ENCODE data around the gene BTG4.

BTG4 gene

DNA sequence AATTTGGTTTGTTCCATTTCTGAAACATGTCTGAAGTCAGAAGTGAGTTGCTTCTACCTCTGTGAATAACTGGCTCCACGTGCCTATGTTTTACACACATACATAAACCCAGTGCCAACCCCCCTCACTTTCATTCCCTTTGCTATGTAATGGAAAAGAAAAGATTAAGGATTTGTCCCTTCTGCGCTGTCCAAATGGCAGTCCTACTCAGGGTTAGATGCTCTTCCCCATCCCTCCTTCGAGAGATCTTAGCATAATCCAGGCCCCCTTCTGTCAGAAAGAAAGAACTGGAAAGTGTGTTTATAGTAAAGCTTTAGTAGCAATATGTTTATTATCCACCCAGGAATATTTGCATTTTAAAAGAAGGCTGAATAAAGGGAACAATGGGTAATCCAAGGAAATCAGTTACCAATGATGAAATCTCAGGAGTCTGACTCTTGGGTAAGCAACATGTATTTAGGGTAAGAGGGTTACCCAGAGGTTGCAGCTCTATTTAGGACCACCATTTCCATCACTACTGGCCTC, 25.2 kb upstream of the BTG4 start:
- DNase-seq (ENCODE audit: low spot score) = no peak

DNA sequence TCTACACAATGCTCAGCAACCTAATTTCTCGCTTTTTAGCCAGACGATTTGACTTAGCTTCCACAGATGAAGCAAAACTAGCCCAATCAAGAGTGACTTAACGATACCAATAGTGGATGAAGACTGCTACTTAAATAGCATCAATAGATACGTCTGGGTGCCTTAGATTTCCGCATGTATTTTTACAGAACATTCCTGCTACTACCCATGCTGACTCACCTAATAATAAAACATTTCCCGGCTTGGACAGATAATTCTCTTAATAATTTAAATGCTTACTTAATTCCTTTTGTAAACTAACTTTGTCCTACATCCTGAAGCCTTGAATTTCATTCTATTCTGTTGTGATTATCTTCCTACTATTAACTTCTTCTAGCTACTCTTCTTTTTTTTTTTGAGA, 23.1 kb upstream of the BTG4 start:
- no peak for DNase-seq (ENCODE audit: low spot score)

DNA sequence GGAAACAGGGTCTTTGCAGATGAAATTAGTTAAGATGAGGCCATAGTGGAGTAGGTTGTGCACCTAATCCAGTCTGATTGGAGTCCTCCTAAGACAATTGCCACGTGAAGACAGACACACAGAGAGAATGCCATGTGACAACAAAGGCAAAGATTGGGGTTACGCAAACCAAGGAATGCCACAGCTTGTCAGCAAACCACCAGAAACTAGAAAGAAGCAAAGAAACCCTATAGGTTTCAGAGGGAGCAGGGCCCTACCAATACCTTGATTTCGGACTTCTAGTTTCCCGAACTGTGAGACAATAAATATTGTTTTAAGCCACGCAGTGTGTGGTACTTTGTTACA, 20.2 kb upstream of the BTG4 start:
- no peak for DNase-seq (ENCODE audit: low spot score)

DNA sequence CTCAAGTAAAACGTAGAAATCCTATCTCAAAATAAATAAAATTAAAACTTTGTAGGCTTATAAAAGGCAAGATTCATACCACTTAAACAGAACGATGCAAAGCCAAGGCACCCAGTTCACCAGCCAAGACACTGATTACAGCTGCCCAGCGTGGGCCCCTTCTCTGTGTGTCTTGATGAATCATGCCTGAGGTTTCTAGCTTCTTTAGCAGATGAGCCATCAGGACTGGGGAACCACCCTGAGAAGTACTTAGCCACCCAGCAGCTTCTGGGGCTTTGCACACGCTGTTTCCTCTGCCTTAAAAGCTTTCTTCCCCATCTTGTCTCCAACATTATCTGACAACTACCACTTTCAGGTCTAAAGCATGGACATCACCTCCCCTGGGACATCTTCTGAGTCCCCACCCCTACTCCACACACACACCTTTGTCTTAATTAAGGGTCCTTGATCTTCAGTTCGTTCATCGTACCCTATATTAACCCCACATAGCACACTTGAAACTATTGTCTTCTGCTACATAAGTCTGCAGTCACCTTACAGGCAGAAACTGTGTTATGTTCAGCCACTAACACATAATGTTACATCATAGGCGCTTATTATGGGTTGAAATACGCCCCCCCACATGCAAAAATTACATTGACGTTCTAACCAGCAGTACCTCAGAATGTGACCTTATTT, 19.6 kb upstream of the BTG4 start:
- peak; percentile 93 for DNase-seq (ENCODE audit: low spot score)

DNA sequence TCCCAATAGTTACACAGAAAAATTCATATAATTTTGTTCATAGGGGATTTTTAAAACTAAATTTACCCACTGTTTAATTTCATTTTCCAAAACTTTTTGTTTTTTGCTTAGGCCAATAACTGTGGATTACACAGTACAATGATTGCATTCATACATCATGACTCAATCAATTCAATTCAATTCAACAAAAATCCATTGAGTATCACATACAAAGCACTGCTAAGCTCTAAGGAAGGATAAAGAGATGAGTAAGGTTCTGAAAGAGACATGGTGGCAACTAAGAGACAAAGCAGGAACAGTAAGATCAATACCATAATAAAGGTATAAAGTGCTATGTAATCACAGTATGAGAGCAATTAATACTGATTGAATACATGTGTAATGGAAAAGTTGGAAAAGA, 18.9 kb upstream of the BTG4 start:
- no peak for DNase-seq (ENCODE audit: low spot score)

DNA sequence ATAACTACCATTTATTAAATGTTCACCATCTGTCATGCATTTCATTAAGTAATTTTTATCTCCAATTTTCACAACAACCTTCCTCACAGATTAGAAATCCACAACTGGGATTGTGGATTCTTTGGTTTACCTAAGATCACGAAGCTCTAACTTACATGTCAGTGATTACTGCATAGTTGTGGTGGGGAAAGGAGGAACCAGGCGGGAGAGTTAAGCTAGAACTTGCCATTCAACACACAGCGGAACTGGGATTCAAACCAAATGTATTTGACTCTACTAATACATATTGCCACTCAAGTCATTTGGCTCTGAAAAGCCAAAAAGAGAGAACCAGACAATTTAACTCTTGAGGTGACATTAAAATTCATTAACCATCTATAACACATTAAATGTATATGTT, 17.9 kb upstream of the BTG4 start:
- no peak for DNase-seq (ENCODE audit: low spot score)

DNA sequence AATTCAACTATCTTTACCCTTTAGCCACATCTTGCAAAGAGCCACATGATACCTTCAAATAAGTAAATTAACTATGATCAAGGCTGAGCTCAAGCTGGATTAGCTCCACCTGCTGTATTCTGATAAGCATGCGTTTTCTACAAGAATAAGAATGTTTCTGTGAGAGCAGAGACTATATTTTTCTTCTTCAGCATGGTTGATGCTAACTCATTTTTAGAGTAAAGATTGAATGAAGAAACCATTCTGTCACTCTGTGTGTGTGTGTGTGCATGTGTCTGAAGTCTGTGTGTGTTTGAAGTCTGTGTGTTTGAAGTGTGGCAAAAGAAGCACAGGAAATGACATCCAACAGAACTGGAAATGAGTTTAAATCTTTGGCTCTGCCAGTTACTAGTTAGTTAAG, 16.4 kb upstream of the BTG4 start:
- DNase-seq (ENCODE audit: low spot score) = no peak

DNA sequence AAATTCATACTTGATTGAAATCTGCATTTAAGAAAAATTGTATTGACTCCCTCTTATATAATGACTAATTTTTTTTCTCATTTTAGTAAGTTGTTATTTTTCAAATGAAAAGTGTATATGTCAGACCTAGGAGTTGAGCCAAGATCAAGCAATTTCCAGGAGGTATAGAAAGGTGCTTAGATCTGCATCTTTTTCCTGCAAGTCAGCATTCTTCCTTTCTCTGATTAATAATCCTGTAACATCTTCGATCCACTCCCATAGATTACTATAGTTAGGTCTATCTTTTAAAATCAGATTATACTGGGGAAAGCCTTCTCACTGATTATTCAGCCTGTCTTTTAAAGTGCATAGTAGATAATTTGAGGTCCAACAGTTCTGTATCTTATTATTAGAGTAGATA, 15.1 kb upstream of the BTG4 start:
- DNase-seq (ENCODE audit: low spot score) = no peak

DNA sequence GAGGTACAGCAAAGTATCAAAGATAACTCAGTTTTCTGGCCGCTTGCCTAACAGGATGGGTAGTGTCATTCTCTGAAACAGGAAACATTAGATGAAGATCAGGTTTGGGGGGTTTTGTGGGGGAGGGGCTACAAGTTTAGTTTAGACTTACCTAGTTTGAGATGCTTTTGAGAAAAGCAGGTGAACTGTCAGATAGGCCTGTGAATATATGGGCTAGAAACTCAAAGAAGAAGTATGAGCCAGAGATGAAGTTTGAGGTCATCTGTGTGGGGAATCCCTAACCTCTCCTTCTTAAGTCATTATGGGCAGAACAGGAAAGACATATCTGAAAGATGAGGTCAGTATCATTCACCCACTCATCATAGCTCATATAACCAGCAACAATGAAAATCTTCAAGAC, 14.3 kb upstream of the BTG4 start:
- DNase-seq (ENCODE audit: low spot score) = peak; percentile 67

DNA sequence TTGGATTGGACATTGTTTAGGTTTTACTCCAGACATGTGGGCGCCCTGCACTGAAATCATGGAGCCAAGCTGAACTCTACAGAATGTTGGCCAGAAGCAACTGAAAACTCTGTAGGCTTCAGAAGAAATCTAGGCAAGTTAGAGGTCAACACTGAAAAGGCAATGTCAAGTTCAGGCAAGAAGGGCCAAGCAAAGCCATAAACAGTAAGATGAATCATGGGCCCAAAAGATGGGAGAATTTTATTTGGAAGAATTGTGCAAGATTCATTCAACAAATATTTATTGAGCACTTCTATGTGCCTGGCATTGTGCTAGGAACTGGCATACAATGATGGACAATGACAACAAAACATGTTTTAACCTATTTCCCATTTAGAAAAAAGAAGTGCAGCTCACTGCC, 13.3 kb upstream of the BTG4 start:
- DNase-seq (ENCODE audit: low spot score) = no peak

DNA sequence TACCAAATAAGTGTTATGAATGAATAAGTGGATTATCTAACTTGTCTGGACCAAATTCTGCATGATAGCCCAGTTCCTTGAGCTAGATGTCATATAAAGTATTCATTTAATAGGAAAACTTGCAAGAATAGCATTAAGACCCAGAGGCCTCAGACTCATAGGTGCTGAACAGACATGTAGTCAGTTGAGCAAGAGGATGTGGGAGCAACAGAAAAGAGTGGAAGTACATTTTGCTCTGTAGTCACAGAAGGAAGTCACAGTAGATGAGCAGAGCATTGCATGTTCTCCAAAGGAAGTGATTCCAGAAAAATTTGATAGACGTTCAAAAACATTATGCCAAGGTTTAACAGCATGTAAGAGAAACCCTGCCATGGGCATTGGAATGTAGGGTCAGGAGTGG, 11.9 kb upstream of the BTG4 start:
- no peak for DNase-seq (ENCODE audit: low spot score)

DNA sequence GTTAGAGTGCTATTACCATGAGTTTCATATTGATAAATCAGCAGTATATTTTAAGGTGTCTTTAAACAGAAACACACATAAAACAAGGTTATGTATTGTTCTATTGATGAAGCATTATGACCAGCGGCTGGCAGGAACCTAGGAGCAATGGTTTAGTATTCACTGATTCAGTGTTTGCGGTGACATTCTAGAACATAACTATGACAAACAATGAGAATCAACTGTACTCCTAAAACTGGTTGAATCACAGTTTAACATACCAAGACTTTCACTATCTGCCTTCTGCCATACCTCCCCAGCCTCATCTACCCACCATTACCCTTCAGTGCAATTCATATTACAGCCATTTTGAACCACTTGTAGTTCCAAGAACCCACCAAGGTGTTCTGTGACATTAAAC, 11.2 kb upstream of the BTG4 start:
- DNase-seq (ENCODE audit: low spot score) = no peak

DNA sequence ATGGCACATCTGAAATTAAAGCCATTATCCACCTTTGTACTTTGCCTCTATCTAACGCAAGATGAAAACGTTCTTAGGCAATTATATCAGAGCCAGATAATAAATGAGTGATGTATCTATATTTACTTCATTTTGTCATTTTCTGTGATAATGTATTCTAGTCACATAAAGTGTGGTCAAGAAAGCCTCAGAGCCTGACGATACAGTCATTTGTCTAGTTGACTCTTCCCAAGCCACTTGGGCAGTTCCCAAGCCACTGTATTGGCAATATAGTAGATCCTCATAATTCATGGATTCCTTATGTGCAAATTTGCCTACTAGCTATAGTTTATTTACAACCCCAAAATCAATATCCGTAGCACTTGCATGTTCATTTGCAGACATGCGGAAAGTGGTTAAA, 10.2 kb upstream of the BTG4 start:
- DNase-seq (ENCODE audit: low spot score) = no peak

DNA sequence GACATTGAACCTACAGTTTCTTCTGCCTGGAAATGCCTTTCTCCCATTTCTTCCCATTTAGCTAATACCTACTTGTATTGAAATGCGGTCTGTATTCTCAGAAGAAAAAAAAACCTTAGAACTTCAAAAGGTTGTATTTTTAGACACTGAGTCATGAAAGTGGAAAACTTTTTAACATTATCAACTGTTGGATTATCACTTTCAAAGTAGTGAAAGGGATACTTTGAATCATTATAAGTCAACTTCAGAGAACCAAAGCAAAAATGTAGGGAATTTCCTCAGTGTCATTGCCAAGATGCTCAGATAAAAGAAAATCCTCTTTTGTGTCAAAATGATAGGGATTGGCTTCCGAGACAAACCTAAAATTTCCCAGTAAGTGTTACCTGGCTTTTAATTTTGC, 8.9 kb upstream of the BTG4 start:
- no peak for DNase-seq (ENCODE audit: low spot score)

DNA sequence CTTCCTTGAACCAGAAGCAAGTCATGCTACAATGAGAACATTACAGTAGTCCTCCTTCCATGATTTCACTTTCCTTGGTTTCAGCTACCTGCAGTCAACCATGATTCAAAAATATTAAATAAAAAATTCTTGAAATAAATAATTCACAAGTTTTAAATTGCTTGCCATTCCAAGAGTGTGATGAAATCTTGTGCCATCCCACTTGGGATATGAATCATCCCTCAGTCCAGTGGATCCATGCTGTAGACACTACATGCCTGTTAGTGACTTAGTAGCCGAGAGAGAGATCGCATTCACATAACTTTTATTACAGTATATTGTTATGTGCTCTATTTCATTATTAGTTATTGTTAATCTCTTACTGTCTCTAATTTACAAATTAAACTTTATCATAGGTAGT, 8.4 kb upstream of the BTG4 start:
- peak; percentile 27 for DNase-seq (ENCODE audit: low spot score)

DNA sequence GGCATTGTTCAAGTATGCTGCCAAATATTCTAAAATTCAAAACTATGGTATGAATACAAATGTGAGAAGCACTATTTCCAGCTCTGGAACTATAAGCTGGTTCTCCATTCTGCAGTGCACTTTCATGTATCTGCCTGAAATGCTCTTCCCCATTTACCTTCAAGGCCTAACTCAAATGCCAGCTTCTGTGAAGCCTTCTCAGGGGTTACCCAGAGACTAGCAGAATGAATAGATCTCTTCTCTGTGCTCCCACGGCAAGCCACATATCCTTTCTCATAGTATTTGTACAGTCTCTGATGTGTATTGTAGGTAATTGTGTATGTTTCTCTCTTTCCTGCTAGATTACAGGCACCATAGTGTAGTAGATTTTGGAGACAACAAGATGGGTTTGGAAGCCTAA, 6.5 kb upstream of the BTG4 start:
- DNase-seq (ENCODE audit: low spot score) = no peak

DNA sequence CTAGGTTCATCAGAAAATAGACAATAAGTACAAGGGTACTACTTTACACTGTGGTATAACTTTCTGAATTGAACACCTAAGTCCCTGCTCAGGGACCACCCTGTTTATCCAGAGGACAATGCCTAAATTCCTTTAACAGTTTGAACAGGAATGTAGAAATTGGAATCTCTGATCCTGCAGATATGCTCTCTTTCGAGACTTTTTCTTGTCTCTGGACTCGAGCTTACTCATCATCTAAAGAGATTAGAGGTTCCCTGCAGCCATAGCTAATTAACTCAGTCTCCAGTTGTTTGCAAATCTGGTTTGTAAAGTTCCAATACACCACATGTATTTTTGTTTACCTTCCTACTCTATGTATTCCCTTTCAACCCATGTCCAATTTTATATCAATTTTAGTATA, 3.4 kb upstream of the BTG4 start:
- DNase-seq (ENCODE audit: low spot score) = no peak

DNA sequence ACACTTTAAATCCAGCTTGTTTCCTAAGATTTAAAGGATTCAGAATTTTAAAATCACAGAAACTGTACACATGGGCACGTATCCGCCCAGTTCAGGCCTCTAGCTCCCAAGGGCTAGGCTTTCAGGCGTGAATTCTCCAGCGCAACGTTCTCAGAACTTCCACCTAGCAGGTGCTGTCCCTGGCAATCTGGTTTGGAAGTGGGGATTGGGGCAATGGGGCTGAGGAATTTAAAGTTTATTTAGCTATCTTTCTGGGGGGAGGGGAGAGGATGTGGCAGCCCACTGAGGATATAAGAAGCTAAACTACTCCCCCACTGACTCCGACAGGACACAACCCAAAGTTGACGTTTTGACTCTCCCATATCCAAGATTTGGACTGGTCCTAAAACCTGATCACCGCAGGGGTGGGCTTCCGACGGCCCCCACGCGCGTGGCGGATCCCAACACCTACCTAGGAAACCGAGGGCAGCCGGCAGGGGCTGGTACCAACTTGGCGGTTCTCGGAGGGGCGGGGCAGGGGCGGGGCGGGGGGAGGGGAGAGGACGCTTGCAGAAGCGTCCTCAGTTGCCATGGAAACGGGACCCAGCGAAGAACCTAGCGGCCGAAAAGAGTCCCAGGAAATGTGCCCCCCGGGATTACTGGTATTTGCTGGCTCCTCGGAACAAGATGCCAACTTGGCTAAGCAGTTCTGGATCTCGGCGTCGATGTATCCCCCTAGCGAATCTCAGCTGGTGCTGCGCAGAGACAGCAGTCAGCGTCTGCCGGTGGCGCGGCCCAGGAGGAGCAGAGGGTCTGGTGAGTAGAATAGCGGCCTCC, 2.2 kb upstream of the BTG4 start, which contains the start of gene HOATZ:
Gene HOATZ (plus strand): TSS at position 563 of the 816 bp plus-strand sequence. CDS start 7 bp downstream, at position 570.
- DNase-seq (ENCODE audit: low spot score) = no peak

DNA sequence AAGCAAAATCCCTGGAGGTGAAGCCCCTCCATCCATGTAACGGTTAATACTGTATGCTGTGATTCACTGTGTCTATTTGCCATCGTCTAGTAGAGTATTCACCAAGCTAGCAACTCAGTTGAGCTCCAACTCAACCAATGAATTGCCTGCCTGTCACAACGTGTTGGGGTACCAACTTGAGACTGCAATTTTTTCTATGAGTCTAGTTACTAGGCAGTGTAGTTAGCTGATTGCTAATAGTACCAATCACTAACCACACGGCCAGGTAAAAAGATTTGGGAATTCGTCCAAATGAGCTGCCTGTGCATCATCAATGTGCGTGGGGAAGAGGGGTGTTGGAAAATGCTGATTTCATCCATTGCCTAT, 1.0 kb upstream of the BTG4 start:
- no peak for DNase-seq (ENCODE audit: low spot score)

DNA sequence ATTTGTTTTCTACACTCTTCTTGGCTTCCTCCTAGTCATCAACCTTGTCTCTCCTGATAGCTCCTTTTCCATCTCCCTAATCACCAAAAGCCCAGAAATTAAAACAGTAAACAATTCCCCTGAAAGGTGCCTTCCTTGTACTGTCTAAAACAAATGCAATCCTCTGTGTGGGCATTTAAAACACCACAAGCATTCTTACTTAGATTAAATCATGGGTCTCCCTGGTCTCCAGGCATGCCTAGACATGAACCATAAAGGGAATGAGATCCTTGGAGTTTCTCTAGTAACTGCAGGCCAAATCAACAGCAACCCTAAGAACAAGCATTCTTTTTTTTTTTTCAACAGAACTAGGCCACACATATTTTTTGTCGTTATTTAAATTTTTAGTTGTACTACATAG, 1.9 kb downstream of the BTG4 start:
- peak; percentile 17 for DNase-seq (ENCODE audit: low spot score)

DNA sequence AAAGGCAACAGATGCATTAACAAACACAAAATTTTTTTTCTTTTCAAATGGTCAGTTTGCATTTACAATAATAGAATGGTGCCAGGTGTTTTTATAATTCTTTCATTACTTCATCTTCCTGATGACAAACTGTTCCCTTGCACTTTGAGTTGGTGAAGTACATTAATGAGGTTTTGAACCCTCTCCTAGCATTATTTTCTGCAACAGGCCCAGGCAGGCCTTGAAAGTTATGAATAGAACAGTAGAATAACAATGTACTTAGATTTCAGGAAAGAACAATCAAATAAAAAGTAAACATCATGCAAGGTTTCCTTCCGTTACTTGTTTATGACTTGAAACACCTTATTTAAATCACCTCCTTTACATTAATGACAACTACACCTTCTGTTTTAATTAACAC, 9.6 kb downstream of the BTG4 start:
- no peak for DNase-seq (ENCODE audit: low spot score)

DNA sequence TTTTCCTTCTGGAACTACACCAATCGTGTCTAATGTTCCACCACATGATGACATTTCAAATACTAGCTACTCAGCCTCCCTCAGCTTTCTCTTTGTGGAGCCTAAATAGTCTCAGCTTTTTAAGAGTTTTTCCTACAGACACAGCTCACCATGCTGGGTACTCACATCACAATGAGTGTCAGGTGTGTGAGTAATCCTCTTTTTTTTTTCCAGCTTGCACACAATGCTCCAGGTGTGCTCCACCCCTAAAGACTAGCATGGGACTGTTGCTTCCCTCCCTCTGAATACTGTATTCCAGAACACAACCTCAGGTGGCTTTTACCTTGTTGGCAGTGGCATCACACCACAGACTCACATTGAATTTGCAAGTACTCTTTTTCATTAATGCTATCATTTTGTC, 11.7 kb downstream of the BTG4 start:
- DNase-seq (ENCODE audit: low spot score) = no peak

DNA sequence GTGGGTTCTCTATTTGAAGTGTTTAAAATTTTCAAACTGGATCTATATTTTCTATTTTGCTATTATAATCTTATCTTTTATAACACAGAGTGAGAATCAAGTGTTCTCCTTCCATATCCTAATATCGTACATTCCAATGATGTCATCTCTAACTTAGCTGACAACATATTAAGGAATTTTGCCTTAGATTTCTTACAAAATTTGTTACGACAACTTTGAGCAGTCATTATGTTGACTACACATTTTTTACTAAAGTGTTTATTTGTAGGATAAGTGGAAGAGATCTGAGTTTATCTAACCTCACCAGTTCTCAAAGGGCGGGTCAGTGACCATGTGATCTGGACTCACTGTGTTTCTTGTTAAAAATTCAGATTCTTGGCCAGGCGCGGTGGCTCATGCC, 12.7 kb downstream of the BTG4 start:
- DNase-seq (ENCODE audit: low spot score) = no peak

DNA sequence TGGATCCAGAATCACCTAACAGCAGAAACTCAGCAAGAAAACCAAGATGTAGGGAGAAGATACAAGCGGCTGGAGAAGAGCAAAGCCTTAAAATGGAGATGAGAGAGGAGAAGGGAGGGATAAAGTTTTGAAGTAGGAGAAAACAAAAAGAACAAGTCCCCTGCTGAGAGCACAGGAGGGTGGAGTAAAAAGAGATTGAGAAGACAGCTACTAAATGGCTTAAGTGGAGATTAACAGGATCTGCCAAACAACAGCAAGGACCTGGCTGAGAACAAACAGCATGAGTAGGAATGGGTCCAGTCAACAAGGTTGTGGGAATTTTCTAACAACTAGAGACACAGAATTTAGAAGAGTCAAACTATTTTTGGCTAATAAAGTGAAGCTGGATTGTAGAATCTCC, 18.1 kb downstream of the BTG4 start:
- no peak for DNase-seq (ENCODE audit: low spot score)

All from AG08395 (cell line).